Naive thymus-derived CD4-positive, alpha-beta T cell (primary cell): ENCODE measurements around the gene TMIE. TPM values are rescaled to one million over a fixed set of nuclear protein-coding genes. Genes with fewer than 3 reads are reported as not detected.

Source experiments
- ATAC-seq: fragments of 150-1000 bp; cut with Tn5 transposase; 2 replicates; pipeline ENCODE4 v1.10.0; 2021; ENCODE audit warnings: mild to moderate bottlenecking, moderate library complexity
- CTCF ChIA-PET: fragments of 350-600 bp; sonication (Branson Sonifier 250); formaldehyde crosslinking; loops from one replicate; lab custom pipeline; 2021; ENCODE audit warnings: antibody characterized with exemption; lab: Charles Lee
- POLR2A ChIA-PET: fragments of 350-600 bp; sonication (Branson Sonifier 250); formaldehyde crosslinking; loops from one replicate; lab custom pipeline; 2021; ENCODE audit warnings: antibody characterized with exemption, inconsistent platforms; lab: Charles Lee
- DNase-seq, 9 donors: peaks; one replicate each; pipeline versions ENCODE4 v3.0.0 to v3.0.0-alpha.2; 2020 to 2022; ENCODE audit warnings: mixed read lengths in 1 of 9
- H3K27ac ChIP-seq: one replicate; pipeline ENCODE4 v1.7.0; 2013; ENCODE audit warnings: mild to moderate bottlenecking, low read depth, low read length, moderate library complexity
- H3K27me3 ChIP-seq, 2 donors: one replicate each; pipeline ENCODE4 v1.7.0; 2013; ENCODE audit warnings: low read length in 2 of 2, mild to moderate bottlenecking in 2 of 2, moderate library complexity in 2 of 2; ENCODE audit not compliant: control insufficient read depth in 2 of 2, insufficient read depth in 2 of 2
- H3K36me3 ChIP-seq, 3 experiments: 1 replicate in 2 of 3; 2 replicates in 1 of 3; pipeline ENCODE4 v1.7.0; 2013; ENCODE audit warnings: low read length in 3 of 3, mild to moderate bottlenecking in 3 of 3, moderate library complexity in 1 of 3; ENCODE audit not compliant: insufficient read depth in 3 of 3, control insufficient read depth in 2 of 3
- H3K4me1 ChIP-seq, 2 donors: one replicate each; pipeline ENCODE4 v1.7.0; 2013; ENCODE audit warnings: low read length in 2 of 2, mild to moderate bottlenecking in 2 of 2, moderate library complexity in 1 of 2; ENCODE audit not compliant: control insufficient read depth in 2 of 2, insufficient read depth in 2 of 2
- H3K4me3 ChIP-seq: 2 replicates; pipeline ENCODE4 v1.7.0; 2013; ENCODE audit warnings: mild to moderate bottlenecking, low read length
- H3K9me3 ChIP-seq, 3 experiments: 1 replicate in 2 of 3; 2 replicates in 1 of 3; pipeline ENCODE4 v1.7.0; 2013; ENCODE audit warnings: low read length in 3 of 3; ENCODE audit not compliant: control insufficient read depth in 2 of 3
- H3K27ac Mint-ChIP-seq, 9 donors: one replicate each; pipeline ENCODE4 v1.8.0; 2020 to 2022; ENCODE audit warnings: mixed read lengths in 9 of 9, mild to moderate bottlenecking in 8 of 9, moderate library complexity in 5 of 9, inconsistent platforms in 2 of 9
- H3K27me3 Mint-ChIP-seq, 5 donors: one replicate each; pipeline ENCODE4 v1.8.0; 2021 to 2022; ENCODE audit warnings: mixed read lengths in 5 of 5, mild to moderate bottlenecking in 1 of 5
- H3K36me3 Mint-ChIP-seq, 5 donors: one replicate each; pipeline ENCODE4 v1.8.0; 2020 to 2022; ENCODE audit warnings: mixed read lengths in 5 of 5, mild to moderate bottlenecking in 3 of 5, inconsistent platforms in 1 of 5
- H3K4me1 Mint-ChIP-seq, 7 donors: one replicate each; pipeline ENCODE4 v1.8.0; 2020 to 2022; ENCODE audit warnings: mixed read lengths in 7 of 7, mild to moderate bottlenecking in 3 of 7, inconsistent platforms in 1 of 7
- H3K4me3 Mint-ChIP-seq, 10 donors: one replicate each; pipeline ENCODE4 v1.8.0; 2020 to 2022; ENCODE audit warnings: mild to moderate bottlenecking in 10 of 10, mixed read lengths in 10 of 10, moderate library complexity in 6 of 10, inconsistent platforms in 2 of 10
- H3K9me3 Mint-ChIP-seq, 11 donors: one replicate each; pipeline ENCODE4 v1.8.0; 2020 to 2022; ENCODE audit warnings: mixed read lengths in 11 of 11, mild to moderate bottlenecking in 4 of 11, inconsistent platforms in 1 of 11, moderate library complexity in 1 of 11
- intact Hi-C, 2 donors: fragments of 100-400 bp; cut with micrococcal nuclease; formaldehyde crosslinking; loops; one replicate each; pipeline ENCODE4 v1.15.1; 2023
- polyA plus RNA-seq, 2 donors: library from polyadenylated mRNA; unstranded; fragments of 300-500 nt; fragmentation: Illumina TruSeq; gene quantifications; one replicate each; pipeline ENCODE4 v1.2.3, GENCODE V29; 2021
- total RNA-seq, 6 experiments: library from RNA in 5 of 6; stranded (reverse) in 5 of 6; gene quantifications; 1 replicate in 5 of 6; 2 replicates in 1 of 6; pipeline ENCODE4 v1.2.3 and lab custom pipeline; 2021 to 2026

Gene TMIE
- total and polyA plus RNA-seq, 7 experiments from 2014 or later = 0.31 to 5.6 (median 5.1) TPM

- ChIA-PET POLR2A (no interaction called here), CTCF (no interaction called here)
- Mint-ChIP-seq H3K27me3 (no peaks in the 10 kb centered on the region), H3K27ac (no peak overlapping the region), H3K4me1 (peaks cover 0 to 5% (median 0%) of the 10 kb centered on the region in 7 donors), H3K4me3 (no peak overlapping the region), H3K36me3 (peaks cover 0 to 8% (median 4%) of the 10 kb centered on the region in 5 donors), H3K9me3 (peaks cover 0 to 2% (median 0%) of the 10 kb centered on the region in 11 donors)
- Histone ChIP-seq H3K27ac (no peak overlapping the region), H3K9me3 (no peaks in the 10 kb centered on the region), H3K27me3 (no peaks in the 10 kb centered on the region), H3K36me3 (peaks cover 0 to 17% (median 0%) of the 10 kb centered on the region in 3 experiments), H3K4me3 (no peak overlapping the region), H3K4me1 (no peaks in the 10 kb centered on the region)
- no peak for ATAC-seq
- intact Hi-C loops = loop anchor here in 1 of 2 donors (5.0 kb wide), 1 partner anchor 768 kb away; the partner anchor contains the start of gene SCAP
- DNase-seq = no peak
Measured at GRCh38 chr3:46709721-46710120, 8.5 kb downstream of the TMIE start.

- CTCF ChIA-PET = no interaction called here
- peaks cover 0 to 2% (median 0%) of the 10 kb centered on the region in 11 donors for H3K9me3 Mint-ChIP-seq
- DNase-seq = no peak
- H3K27ac Mint-ChIP-seq = no peak overlapping the region
- H3K4me3 Mint-ChIP-seq = no peak overlapping the region
- Histone ChIP-seq H3K27me3 (no peaks in the 10 kb centered on the region), H3K36me3 (peaks cover 0 to 17% (median 0%) of the 10 kb centered on the region in 3 experiments), H3K4me1 (no peaks in the 10 kb centered on the region), H3K9me3 (no peaks in the 10 kb centered on the region), H3K4me3 (no peak overlapping the region), H3K27ac (no peak overlapping the region)
- peaks cover 0 to under 1% (median 0%) of the 10 kb centered on the region in 7 donors for H3K4me1 Mint-ChIP-seq
- H3K36me3 Mint-ChIP-seq = peaks cover 0 to 8% (median 4%) of the 10 kb centered on the region in 5 donors
- ATAC-seq = no peak
- H3K27me3 Mint-ChIP-seq = no peaks in the 10 kb centered on the region
- POLR2A ChIA-PET = no interaction called here
- intact Hi-C loops = no loop called here
Measured at GRCh38 chr3:46710229-46710628, 9.0 kb downstream of the TMIE start.

- no peak for ATAC-seq
- H3K27ac Mint-ChIP-seq = peak overlapping the region in 1 of 9 donors; percentile 78
- POLR2A ChIA-PET = no interaction called here
- Histone ChIP-seq H3K27ac (no peak overlapping the region), H3K9me3 (no peaks in the 10 kb centered on the region), H3K4me3 (no peak overlapping the region), H3K4me1 (no peaks in the 10 kb centered on the region), H3K27me3 (no peaks in the 10 kb centered on the region), H3K36me3 (peaks cover 0 to 17% (median 0%) of the 10 kb centered on the region in 3 experiments)
- CTCF ChIA-PET = no interaction called here
- no peaks in the 10 kb centered on the region for H3K9me3 Mint-ChIP-seq
- intact Hi-C loops = no loop called here
- no peaks in the 10 kb centered on the region for H3K27me3 Mint-ChIP-seq
- H3K4me3 Mint-ChIP-seq = no peak overlapping the region
- no peaks in the 10 kb centered on the region for H3K4me1 Mint-ChIP-seq
- peaks cover 0 to 8% (median 4%) of the 10 kb centered on the region in 5 donors for H3K36me3 Mint-ChIP-seq
- no peak for DNase-seq
Measured at GRCh38 chr3:46710671-46711295, 9.6 kb downstream of the TMIE start.

- Histone ChIP-seq H3K36me3 (peaks cover 0 to 17% (median 0%) of the 10 kb centered on the region in 3 experiments), H3K4me3 (no peak overlapping the region), H3K9me3 (no peaks in the 10 kb centered on the region), H3K27ac (no peak overlapping the region), H3K4me1 (no peaks in the 10 kb centered on the region), H3K27me3 (no peaks in the 10 kb centered on the region)
- Mint-ChIP-seq H3K36me3 (peaks cover 0 to 8% (median 4%) of the 10 kb centered on the region in 5 donors), H3K9me3 (no peaks in the 10 kb centered on the region), H3K27me3 (no peaks in the 10 kb centered on the region), H3K4me1 (peaks cover 0 to 5% (median 0%) of the 10 kb centered on the region in 7 donors), H3K27ac (peak overlapping the region in 1 of 9 donors; percentile 78), H3K4me3 (no peak overlapping the region)
- ATAC-seq (no peak), DNase-seq (no peak)
- ChIA-PET CTCF (no interaction called here), POLR2A (no interaction called here)
- intact Hi-C loops = no loop called here
Measured at GRCh38 chr3:46711305-46711704, 10.1 kb downstream of the TMIE start.

- peak overlapping the region in 1 of 9 donors; percentile 78 for H3K27ac Mint-ChIP-seq
- H3K9me3 Mint-ChIP-seq = no peaks in the 10 kb centered on the region
- Histone ChIP-seq H3K27me3 (no peaks in the 10 kb centered on the region), H3K9me3 (no peaks in the 10 kb centered on the region), H3K4me3 (no peak overlapping the region), H3K27ac (no peak overlapping the region), H3K36me3 (peaks cover 0 to 17% (median 0%) of the 10 kb centered on the region in 3 experiments), H3K4me1 (no peaks in the 10 kb centered on the region)
- DNase-seq (no peak), ATAC-seq (no peak)
- H3K36me3 Mint-ChIP-seq = peaks cover 0 to 5% (median 4%) of the 10 kb centered on the region in 5 donors
- intact Hi-C loops = no loop called here
- peaks cover 0 to 5% (median 0%) of the 10 kb centered on the region in 7 donors for H3K4me1 Mint-ChIP-seq
- POLR2A ChIA-PET = interaction anchor here (0.5 kb wide), 1 partner anchor 12 kb away, joined by 3 read pairs; no protein-coding TSS in a partner anchor
- CTCF ChIA-PET = no interaction called here
- H3K4me3 Mint-ChIP-seq = no peak overlapping the region
- no peaks in the 10 kb centered on the region for H3K27me3 Mint-ChIP-seq
Measured at GRCh38 chr3:46711760-46712159, 10.6 kb downstream of the TMIE start.

- ChIA-PET POLR2A (interaction anchor here (0.5 kb wide), 1 partner anchor 11 kb away, joined by 3 read pairs; no protein-coding TSS in a partner anchor), CTCF (no interaction called here)
- H3K27ac Mint-ChIP-seq = peak overlapping the region in 1 of 9 donors; percentile 72
Measured at GRCh38 chr3:46712191-46713049, 11.2 kb downstream of the TMIE start.

More at GRCh38 chr3:46712191-46713049, 11.2 kb downstream of the TMIE start:
- ATAC-seq (peak; percentile 13), DNase-seq (no peak)
- peaks cover 0 to 5% (median 0%) of the 10 kb centered on the region in 7 donors for H3K4me1 Mint-ChIP-seq
- Histone ChIP-seq H3K9me3 (no peaks in the 10 kb centered on the region), H3K4me3 (no peak overlapping the region), H3K4me1 (no peaks in the 10 kb centered on the region), H3K36me3 (peaks cover 0 to 17% (median 0%) of the 10 kb centered on the region in 3 experiments), H3K27ac (no peak overlapping the region), H3K27me3 (no peaks in the 10 kb centered on the region)
- intact Hi-C loops = no loop called here
- peaks cover 0 to 5% (median 4%) of the 10 kb centered on the region in 5 donors for H3K36me3 Mint-ChIP-seq
- H3K9me3 Mint-ChIP-seq = no peaks in the 10 kb centered on the region
- no peaks in the 10 kb centered on the region for H3K27me3 Mint-ChIP-seq
- no peak overlapping the region for H3K4me3 Mint-ChIP-seq
